Neutrophil (primary cell): ENCODE results near the gene GTF2IRD1.
"Not testable (repeated sequence)": the region's sequence is repeated elsewhere in the genome, so short reads cannot be mapped to it uniquely, and the experiment has no call there.

Source experiments
- H3K27ac ChIP-seq: fragments of 200-600 bp; sonication (generic); 2 replicates; pipeline ENCODE4 v1.5.1; 2016; ENCODE audit warnings: mild to moderate bottlenecking, moderate library complexity
- H3K27me3 ChIP-seq: fragments of 200-600 bp; sonication (generic); 2 replicates; pipeline ENCODE4 v1.6.0; 2016; ENCODE audit warnings: mild to moderate bottlenecking
- H3K36me3 ChIP-seq: fragments of 200-600 bp; sonication (generic); 2 replicates; pipeline ENCODE4 v1.5.1; 2017
- H3K4me1 ChIP-seq, 2 experiments: fragments of 200-600 bp in 1 of 2; sonication (generic) in 1 of 2; 1 replicate in 1 of 2; 2 replicates in 1 of 2; pipeline versions ENCODE4 v1.5.1 to v1.6.1; 2013 to 2016; ENCODE audit warnings: low read depth in 1 of 2, low read length in 1 of 2, mild to moderate bottlenecking in 1 of 2, moderate library complexity in 1 of 2; ENCODE audit not compliant: control insufficient read depth in 1 of 2, insufficient read depth in 1 of 2
- H3K4me3 ChIP-seq, 2 experiments: fragments of 200-600 bp in 1 of 2; sonication (generic) in 1 of 2; 1 replicate in 1 of 2; 2 replicates in 1 of 2; pipeline ENCODE4 v1.5.1; 2013 to 2016; ENCODE audit warnings: low read depth in 1 of 2, low read length in 1 of 2, mild to moderate bottlenecking in 1 of 2, moderate library complexity in 1 of 2
- H3K9me3 ChIP-seq: fragments of 200-600 bp; sonication (generic); 2 replicates; pipeline ENCODE4 v1.5.1; 2016
- CTCF ChIP-seq: fragments of 200-600 bp; sonication (generic); IDR thresholded peaks from 2 replicates; pipeline ENCODE4 v1.5.1; 2016; ENCODE audit warnings: antibody characterized with exemption

GTF2IRD1 gene

DNA sequence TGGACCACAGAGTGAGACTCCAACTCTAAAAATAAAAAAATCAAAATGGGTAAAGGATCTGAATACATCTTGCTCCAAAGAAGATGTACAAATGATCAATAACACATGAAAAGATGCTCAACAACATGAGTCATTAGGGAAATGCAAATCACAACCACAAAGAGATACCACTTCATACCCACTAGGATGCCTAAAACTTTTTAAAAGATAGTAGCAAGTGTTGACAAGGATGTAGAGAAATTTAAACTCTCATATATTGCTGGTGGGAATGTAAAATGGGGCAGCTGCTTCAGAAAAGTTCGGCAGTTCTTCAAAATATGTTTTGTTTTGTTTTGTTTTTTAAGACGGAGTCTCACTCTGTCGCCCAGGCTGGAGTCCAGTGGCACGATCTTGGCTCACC lies 45.7 kb upstream of the GTF2IRD1 start:
- TF ChIP-seq CTCF, result no peak
- no peak overlapping the region for H3K27ac ChIP-seq
- H3K4me1 ChIP-seq, result no peaks in the 10 kb centered on the region
- H3K4me3 ChIP-seq, result no peak overlapping the region
- H3K36me3 ChIP-seq, result no peaks in the 10 kb centered on the region
- no peaks in the 10 kb centered on the region for H3K27me3 ChIP-seq
- H3K9me3 ChIP-seq, result no peaks in the 10 kb centered on the region

- Histone ChIP-seq H3K9me3 (no peaks in the 10 kb centered on the region), H3K4me1 (no peaks in the 10 kb centered on the region), H3K27ac (no peak overlapping the region), H3K27me3 (no peaks in the 10 kb centered on the region), H3K36me3 (no peaks in the 10 kb centered on the region), H3K4me3 (no peak overlapping the region)
- TF ChIP-seq CTCF, result no peak
Measured at GRCh38 chr7:74409571-74409970, 44.1 kb upstream of the GTF2IRD1 start.

- Histone ChIP-seq H3K27me3 (no peaks in the 10 kb centered on the region), H3K36me3 (no peaks in the 10 kb centered on the region), H3K27ac (no peak overlapping the region), H3K4me1 (no peaks in the 10 kb centered on the region), H3K9me3 (no peaks in the 10 kb centered on the region), H3K4me3 (no peak overlapping the region)
- no peak for TF ChIP-seq CTCF
Measured at GRCh38 chr7:74410772-74411171, 42.9 kb upstream of the GTF2IRD1 start.

DNA sequence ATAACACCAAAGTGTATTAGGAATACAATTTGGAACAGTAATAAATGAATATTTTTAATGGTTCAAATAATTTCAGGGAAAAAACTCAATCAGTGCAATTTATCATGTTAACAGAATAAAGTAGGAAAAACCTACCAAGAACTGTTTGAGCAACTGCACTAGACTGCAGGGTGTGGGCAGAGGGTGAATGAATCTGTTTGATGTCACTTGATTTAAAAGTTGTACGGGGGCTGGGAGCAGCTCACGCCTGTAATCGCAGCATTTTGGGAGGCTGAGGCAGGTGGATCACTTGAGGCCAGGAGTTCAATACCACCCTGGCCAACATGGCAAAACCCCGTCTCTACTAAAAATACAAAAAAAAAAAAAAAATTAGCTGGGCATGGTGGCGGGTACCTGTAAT lies 42.1 kb upstream of the GTF2IRD1 start:
- not testable (repeated sequence) for H3K36me3 ChIP-seq, H3K9me3 ChIP-seq, H3K27ac ChIP-seq, H3K4me1 ChIP-seq, H3K27me3 ChIP-seq, H3K4me3 ChIP-seq

- Histone ChIP-seq H3K27ac (no peak overlapping the region), H3K9me3 (no peaks in the 10 kb centered on the region), H3K4me1 (no peaks in the 10 kb centered on the region), H3K36me3 (no peaks in the 10 kb centered on the region), H3K27me3 (no peaks in the 10 kb centered on the region), H3K4me3 (no peak overlapping the region)
- TF ChIP-seq CTCF, result no peak
Measured at GRCh38 chr7:74412056-74412455, 41.6 kb upstream of the GTF2IRD1 start.

GRCh38 chr7:74412603-74413002 lies 41.1 kb upstream of the GTF2IRD1 start:
- H3K27ac ChIP-seq, result no peak overlapping the region
- no peaks in the 10 kb centered on the region for H3K9me3 ChIP-seq
- TF ChIP-seq CTCF, result no peak
- H3K27me3 ChIP-seq, result no peaks in the 10 kb centered on the region
- no peaks in the 10 kb centered on the region for H3K4me1 ChIP-seq
- H3K4me3 ChIP-seq, result no peak overlapping the region
- H3K36me3 ChIP-seq, result no peaks in the 10 kb centered on the region

DNA sequence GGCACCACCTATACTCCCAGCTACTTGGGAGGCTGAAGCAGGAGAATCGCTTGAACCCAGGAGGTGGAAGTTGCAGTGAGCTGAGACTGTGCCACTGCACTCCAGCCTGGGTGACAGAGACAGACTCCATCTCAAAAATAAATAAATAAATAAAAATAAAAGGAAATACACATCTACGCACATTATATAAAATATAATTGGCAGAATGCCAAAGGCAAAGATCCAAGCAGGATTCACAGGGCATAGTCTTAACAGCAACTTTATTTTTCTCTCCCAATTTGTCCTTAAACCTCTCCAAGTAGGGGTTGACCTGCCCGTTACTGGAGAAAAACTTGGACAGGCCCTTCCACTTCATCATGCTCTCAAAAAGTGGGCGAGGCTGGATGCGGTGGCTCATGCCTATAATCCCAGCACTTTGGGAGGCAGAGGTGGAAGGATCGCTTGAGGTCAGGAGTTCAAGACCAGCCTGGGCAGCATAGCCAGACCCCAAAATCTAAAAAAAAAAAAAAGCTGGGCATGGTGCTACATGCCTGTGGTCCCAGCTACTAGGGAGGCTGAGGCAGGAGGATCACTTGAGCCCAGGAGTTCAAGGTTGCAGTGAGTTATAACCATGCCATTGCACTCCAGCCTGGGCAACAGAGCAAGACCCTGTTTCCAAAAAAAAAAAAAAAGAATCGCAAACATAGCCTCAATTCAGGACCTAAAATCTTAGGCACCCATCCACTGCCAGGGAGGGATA lies 38.9 kb upstream of the GTF2IRD1 start:
- not testable (repeated sequence) for H3K4me1 ChIP-seq, H3K27me3 ChIP-seq, H3K9me3 ChIP-seq, H3K4me3 ChIP-seq, H3K36me3 ChIP-seq, H3K27ac ChIP-seq
